ENCODE results near the gene MRAS. TPM values are rescaled to one million over a fixed set of nuclear protein-coding genes. Genes with fewer than 3 reads are reported as not detected.
A peak's percentile ranks its signal among the peaks of the same experiment; 100 is the strongest.

MRAS gene
- total and polyA plus RNA-seq, 4 donors = 12.6 to 28.7 (median 22.3) TPM

DNA sequence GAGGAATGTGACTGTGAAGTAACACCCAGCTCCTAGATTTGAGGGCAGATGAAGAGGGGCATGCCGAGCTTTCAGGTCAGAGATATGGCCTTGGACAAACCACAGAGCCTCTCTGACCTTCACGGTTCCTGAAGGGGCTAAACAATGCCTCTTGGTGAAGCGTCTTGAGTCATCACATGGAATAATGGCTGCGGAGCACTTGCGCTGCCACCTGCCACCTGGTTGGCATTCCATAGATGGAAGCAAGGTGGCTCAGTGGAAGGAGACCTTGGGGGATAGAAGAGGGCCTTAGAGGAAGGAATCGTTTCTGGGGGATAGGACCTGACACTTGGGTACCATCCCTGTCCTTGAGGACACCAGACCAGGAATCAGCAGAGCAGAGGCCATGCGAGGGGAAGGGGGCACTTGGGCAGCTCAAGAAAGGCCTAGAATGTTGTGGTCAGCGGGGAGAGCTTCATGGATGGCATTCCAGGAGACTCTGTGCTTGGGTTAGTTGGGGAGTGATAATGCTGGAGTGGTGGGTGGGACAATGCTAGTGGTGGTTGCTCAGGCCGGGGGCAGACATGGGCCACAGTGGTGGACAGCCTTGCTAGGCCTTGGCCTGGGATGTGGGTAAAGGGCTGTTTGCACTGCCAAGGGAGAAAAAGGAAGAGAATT is 12.6 kb downstream of the MRAS start:
- Histone ChIP-seq H3K27me3 (ENCODE audit: control insufficient read depth in 3 of 3, insufficient read depth in 3 of 3, low read length in 2 of 3) (no peaks in the 10 kb centered on the region), H3K9me3 (ENCODE audit: control insufficient read depth in 4 of 4, insufficient read depth in 3 of 4, low read length in 3 of 4) (no peaks in the 10 kb centered on the region), H3K36me3 (ENCODE audit: control insufficient read depth in 4 of 4, insufficient read depth in 4 of 4, low read length in 4 of 4) (no peaks in the 10 kb centered on the region), H3K27ac (ENCODE audit: low read depth in 1 of 2, low read length in 1 of 2) (peak overlapping the region in 1 of 2 donors; percentile 68), H3K4me1 (ENCODE audit: control insufficient read depth in 5 of 5, insufficient read depth in 5 of 5, low read length in 5 of 5) (peaks cover 0 to 14% (median 0%) of the 10 kb centered on the region in 5 donors), H3K9ac (ENCODE audit: insufficient read depth in 1 of 2, low read length in 2 of 2) (no peak overlapping the region), H3K4me3 (no peak overlapping the region)
- 94 to 97% methylated on average over 9 of the region's 9 CpGs for WGBS, 2 donors
- DNase-seq (no peak), ATAC-seq (ENCODE audit: insufficient read depth, low FRiP score) (no peak)
- no peak for TF ChIP-seq CTCF (IDR thresholded peaks at IDR 0.05; ENCODE audit: control extremely low read depth, extremely low read depth)

GRCh38 chr3:138361561-138361971 is 13.2 kb downstream of the MRAS start:
- no peak for TF ChIP-seq CTCF (IDR thresholded peaks at IDR 0.05; ENCODE audit: control extremely low read depth, extremely low read depth)
- Histone ChIP-seq H3K36me3 (ENCODE audit: control insufficient read depth in 4 of 4, insufficient read depth in 4 of 4, low read length in 4 of 4) (no peaks in the 10 kb centered on the region), H3K27ac (ENCODE audit: low read depth in 1 of 2, low read length in 1 of 2) (peak overlapping the region in 1 of 2 donors; percentile 68), H3K27me3 (ENCODE audit: control insufficient read depth in 3 of 3, insufficient read depth in 3 of 3, low read length in 2 of 3) (no peaks in the 10 kb centered on the region), H3K9ac (ENCODE audit: insufficient read depth in 1 of 2, low read length in 2 of 2) (no peak overlapping the region), H3K9me3 (ENCODE audit: control insufficient read depth in 4 of 4, insufficient read depth in 3 of 4, low read length in 3 of 4) (no peaks in the 10 kb centered on the region), H3K4me3 (no peak overlapping the region), H3K4me1 (ENCODE audit: control insufficient read depth in 5 of 5, insufficient read depth in 5 of 5, low read length in 5 of 5) (peaks cover 0 to 14% (median 0%) of the 10 kb centered on the region in 5 donors)
- WGBS, 2 donors = 90 to 91% methylated on average over 7 of the region's 7 CpGs
- ATAC-seq (ENCODE audit: insufficient read depth, low FRiP score) = no peak
- DNase-seq = no peak

GRCh38 chr3:138362538-138362937 is 14.2 kb downstream of the MRAS start:
- Histone ChIP-seq H3K36me3 (ENCODE audit: control insufficient read depth in 4 of 4, insufficient read depth in 4 of 4, low read length in 4 of 4) (no peaks in the 10 kb centered on the region), H3K9ac (ENCODE audit: insufficient read depth in 1 of 2, low read length in 2 of 2) (no peak overlapping the region), H3K27me3 (ENCODE audit: control insufficient read depth in 3 of 3, insufficient read depth in 3 of 3, low read length in 2 of 3) (no peaks in the 10 kb centered on the region), H3K4me3 (no peak overlapping the region), H3K4me1 (ENCODE audit: control insufficient read depth in 5 of 5, insufficient read depth in 5 of 5, low read length in 5 of 5) (peaks cover 0 to 19% (median 2%) of the 10 kb centered on the region in 5 donors), H3K27ac (ENCODE audit: low read depth in 1 of 2, low read length in 1 of 2) (no peak overlapping the region), H3K9me3 (ENCODE audit: control insufficient read depth in 4 of 4, insufficient read depth in 3 of 4, low read length in 3 of 4) (no peaks in the 10 kb centered on the region)
- ATAC-seq (ENCODE audit: insufficient read depth, low FRiP score) = no peak
- DNase-seq = no peak
- no peak for TF ChIP-seq CTCF (IDR thresholded peaks at IDR 0.05; ENCODE audit: control extremely low read depth, extremely low read depth)
- WGBS, 2 donors = 93 to 94% methylated on average over 7 of the region's 7 CpGs

- H3K4me1 ChIP-seq (ENCODE audit: control insufficient read depth in 5 of 5, insufficient read depth in 5 of 5, low read length in 5 of 5) = peaks cover 0 to 23% (median 3%) of the 10 kb centered on the region in 5 donors
- no peaks in the 10 kb centered on the region for H3K9me3 ChIP-seq (ENCODE audit: control insufficient read depth in 4 of 4, insufficient read depth in 3 of 4, low read length in 3 of 4)
- H3K36me3 ChIP-seq (ENCODE audit: control insufficient read depth in 4 of 4, insufficient read depth in 4 of 4, low read length in 4 of 4) = no peaks in the 10 kb centered on the region
- H3K27ac ChIP-seq (ENCODE audit: low read depth in 1 of 2, low read length in 1 of 2) = no peak overlapping the region
- H3K27me3 ChIP-seq (ENCODE audit: control insufficient read depth in 3 of 3, insufficient read depth in 3 of 3, low read length in 2 of 3) = no peaks in the 10 kb centered on the region
- 94 to 99% methylated on average over 4 of the region's 4 CpGs for WGBS, 2 donors
- no peak for TF ChIP-seq CTCF (IDR thresholded peaks at IDR 0.05; ENCODE audit: control extremely low read depth, extremely low read depth)
- DNase-seq = no peak
- H3K9ac ChIP-seq (ENCODE audit: insufficient read depth in 1 of 2, low read length in 2 of 2) = no peak overlapping the region
- H3K4me3 ChIP-seq = no peak overlapping the region
- no peak for ATAC-seq (ENCODE audit: insufficient read depth, low FRiP score)
Observed at GRCh38 chr3:138363322-138363721, 14.9 kb downstream of the MRAS start.
